ENCODE data around the gene ITGA1. TPM values are rescaled to one million over a fixed set of nuclear protein-coding genes. Genes with fewer than 3 reads are reported as not detected.

Gene ITGA1
- total and polyA plus RNA-seq, 2 donors (not counting 1 experiment from before 2014, with no cell fraction given), result 0.74 TPM; not detected in 1

- H3K4me2 ChIP-seq (replicated peaks; ENCODE audit: low read depth, low read length, poor library complexity, severe bottlenecking), result no peak overlapping the region
- H3K27me3 Mint-ChIP-seq, result peaks cover 7% of the 10 kb centered on the region
- intact Hi-C loops (cut with micrococcal nuclease), result no loop called here
- no peak overlapping the region for H3K27ac Mint-ChIP-seq
- ATAC-seq (ENCODE audit: low read depth), result no peak
- H3K27me3 ChIP-seq (replicated peaks in 1 of 4; ENCODE audit: control extremely low read depth in 1 of 4, control insufficient read depth in 3 of 4, insufficient read depth in 4 of 4, low read length in 3 of 4), result peaks cover 0 to 5% (median 0%) of the 10 kb centered on the region in 4 experiments
- ChIA-PET CTCF (no interaction called here), POLR2A (no interaction called here)
- no peak overlapping the region for H3K9ac ChIP-seq (ENCODE audit: low read length)
- H3K27ac ChIP-seq (ENCODE audit: low read length in 2 of 2), result no peak overlapping the region
- H2AFZ ChIP-seq (ENCODE audit: insufficient read depth, low read depth, low read length, poor library complexity, severe bottlenecking), result no peak overlapping the region
- peaks cover 0 to 2% (median 0%) of the 10 kb centered on the region in 3 donors for H3K9me3 ChIP-seq (ENCODE audit: control extremely low read depth in 1 of 3, control insufficient read depth in 2 of 3, insufficient read depth in 1 of 3, low read length in 2 of 3)
- H3K4me3 ChIP-seq (ENCODE audit: control extremely low read depth in 1 of 5, extremely low read depth in 1 of 5, insufficient read depth in 1 of 5, low read depth in 2 of 5, low read length in 4 of 5), result no peak overlapping the region
- no peak for TF ChIP-seq CTCF (IDR thresholded peaks at IDR 0.05)
- no peak for TF ChIP-seq EZH2 (IDR thresholded peaks at IDR 0.05; ENCODE audit: borderline replicate concordance, insufficient read depth, low read depth, low read length, poor library complexity, severe bottlenecking)
- DNase-seq, result no peak
- H3K4me1 ChIP-seq (ENCODE audit: control insufficient read depth in 2 of 2, insufficient read depth in 2 of 2, low read length in 2 of 2), result peaks cover 16 to 18% of the 10 kb centered on the region in 2 donors
- peaks cover 14% of the 10 kb centered on the region for H3K79me2 ChIP-seq (ENCODE audit: control insufficient read depth, insufficient read depth, low read length)
- H3K36me3 ChIP-seq (replicated peaks in 1 of 2; ENCODE audit: control extremely low read depth in 1 of 2, control insufficient read depth in 1 of 2, extremely low read depth in 1 of 2, insufficient read depth in 2 of 2, low read length in 1 of 2), result no peaks in the 10 kb centered on the region
- no peaks in the 10 kb centered on the region for H4K20me1 ChIP-seq (ENCODE audit: control insufficient read depth, insufficient read depth, low read length, poor library complexity, severe bottlenecking)
- H3K4me3 Mint-ChIP-seq, result no peak overlapping the region
- peaks cover 25% of the 10 kb centered on the region for H3K4me1 Mint-ChIP-seq
- H3K9me3 Mint-ChIP-seq (ENCODE audit: insufficient read depth), result no peaks in the 10 kb centered on the region
Observed at GRCh38 chr5:52796031-52796430, 8.3 kb downstream of the ITGA1 start.

GRCh38 chr5:52796516-52797103, 8.9 kb downstream of the ITGA1 start:
- POLR2A ChIA-PET, result no interaction called here
- H3K4me3 ChIP-seq (ENCODE audit: control extremely low read depth in 1 of 5, extremely low read depth in 1 of 5, insufficient read depth in 1 of 5, low read depth in 2 of 5, low read length in 4 of 5), result no peak overlapping the region
- peaks cover 0 to 2% (median 0%) of the 10 kb centered on the region in 3 donors for H3K9me3 ChIP-seq (ENCODE audit: control extremely low read depth in 1 of 3, control insufficient read depth in 2 of 3, insufficient read depth in 1 of 3, low read length in 2 of 3)
- no peak overlapping the region for H3K9ac ChIP-seq (ENCODE audit: low read length)
- no peak for TF ChIP-seq EZH2 (IDR thresholded peaks at IDR 0.05; ENCODE audit: borderline replicate concordance, insufficient read depth, low read depth, low read length, poor library complexity, severe bottlenecking)
- CTCF ChIA-PET, result no interaction called here
- Mint-ChIP-seq H3K27ac (no peak overlapping the region), H3K27me3 (peaks cover 7% of the 10 kb centered on the region), H3K9me3 (ENCODE audit: insufficient read depth) (no peaks in the 10 kb centered on the region), H3K4me3 (no peak overlapping the region), H3K4me1 (peaks cover 31% of the 10 kb centered on the region)
- no peaks in the 10 kb centered on the region for H3K36me3 ChIP-seq (replicated peaks in 1 of 2; ENCODE audit: control extremely low read depth in 1 of 2, control insufficient read depth in 1 of 2, extremely low read depth in 1 of 2, insufficient read depth in 2 of 2, low read length in 1 of 2)
- peaks cover 0 to 5% (median 0%) of the 10 kb centered on the region in 4 experiments for H3K27me3 ChIP-seq (replicated peaks in 1 of 4; ENCODE audit: control extremely low read depth in 1 of 4, control insufficient read depth in 3 of 4, insufficient read depth in 4 of 4, low read length in 3 of 4)
- intact Hi-C loops (cut with micrococcal nuclease), result no loop called here
- no peaks in the 10 kb centered on the region for H4K20me1 ChIP-seq (ENCODE audit: control insufficient read depth, insufficient read depth, low read length, poor library complexity, severe bottlenecking)
- peaks cover 21 to 23% of the 10 kb centered on the region in 2 donors for H3K4me1 ChIP-seq (ENCODE audit: control insufficient read depth in 2 of 2, insufficient read depth in 2 of 2, low read length in 2 of 2)
- no peak overlapping the region for H3K27ac ChIP-seq (ENCODE audit: low read length in 2 of 2)
- ATAC-seq (ENCODE audit: low read depth), result no peak
- no peak for DNase-seq
- H2AFZ ChIP-seq (ENCODE audit: insufficient read depth, low read depth, low read length, poor library complexity, severe bottlenecking), result no peak overlapping the region
- 90% methylated on average over 1 of the region's 2 CpGs for WGBS (ENCODE audit: insufficient coverage)
- no peak overlapping the region for H3K4me2 ChIP-seq (replicated peaks; ENCODE audit: low read depth, low read length, poor library complexity, severe bottlenecking)
- H3K79me2 ChIP-seq (ENCODE audit: control insufficient read depth, insufficient read depth, low read length), result peaks cover 14% of the 10 kb centered on the region

All from B cell (primary cell).